HL-60 (cell line): Measurements from ENCODE around the gene KCNK15.

Experiments used
- CTCF ChIP-seq: IDR thresholded peaks from one replicate; pipeline ENCODE4 v1.5.1; 2011; ENCODE audit warnings: low read length, control low read depth, inconsistent platforms; ENCODE audit not compliant: insufficient read depth
- POLR2AphosphoS5 ChIP-seq: IDR thresholded peaks from 2 replicates; pipeline ENCODE4 v1.6.1; 2012; ENCODE audit warnings: low read depth
- REST ChIP-seq: IDR thresholded peaks from 2 replicates; pipeline ENCODE4 v1.6.1; 2012; ENCODE audit warnings: low read depth; ENCODE audit not compliant: insufficient replicate concordance

- TF ChIP-seq CTCF, result no peak
- TF ChIP-seq REST, result no peak
- TF ChIP-seq POLR2AphosphoS5, result no peak
Measured at GRCh38 chr20:44725837-44726236, 19.8 kb upstream of the KCNK15 start.
